Measurements from ENCODE around the gene IL2RA.
"Not testable (repeated sequence)": the region's sequence is repeated elsewhere in the genome, so short reads cannot be mapped to it uniquely, and the experiment has no call there.

IL2RA gene

DNA sequence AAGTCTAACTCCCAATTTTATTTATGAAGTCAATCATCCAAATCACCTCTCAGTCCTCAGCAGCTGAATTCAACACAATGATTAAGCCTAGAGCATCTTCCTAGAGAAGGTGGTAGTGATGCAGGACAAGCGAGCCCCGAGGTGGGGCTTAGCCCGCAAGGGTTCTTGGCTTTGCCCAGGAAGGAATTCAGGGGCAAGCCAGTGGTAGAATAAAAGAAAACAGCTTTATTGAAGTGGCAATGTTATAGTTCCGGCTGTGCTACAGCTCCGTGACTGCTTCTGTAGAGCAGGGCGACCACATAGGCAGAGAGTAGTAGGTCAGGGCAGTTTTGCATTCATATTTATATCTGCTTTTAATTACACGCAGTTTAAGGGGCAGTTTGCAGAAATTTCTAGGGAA is 18.1 kb downstream of the IL2RA start:
- no peaks in the 10 kb centered on the region for H3K36me3 ChIP-seq (ENCODE audit: insufficient read depth, low read length)
- TF ChIP-seq FOXP2 (optimal IDR thresholded peaks at IDR 0.05; ENCODE audit: control extremely low read depth, extremely low read length, insufficient read depth) (no peak), POLR2AphosphoS5 (IDR thresholded peaks at IDR 0.05; ENCODE audit: borderline replicate concordance, low read depth, low read length) (no peak), EZH2 (IDR thresholded peaks at IDR 0.05) (no peak)
- no peak for DNase-seq (ENCODE audit: low read depth, low spot score)
- H3K9ac ChIP-seq (ENCODE audit: insufficient read length) = no peak overlapping the region
- no peaks in the 10 kb centered on the region for H3K9me3 ChIP-seq (ENCODE audit: low read depth, low read length)
- H3K4me3 ChIP-seq = no peak overlapping the region
- H3K27ac ChIP-seq = no peak overlapping the region

DNA sequence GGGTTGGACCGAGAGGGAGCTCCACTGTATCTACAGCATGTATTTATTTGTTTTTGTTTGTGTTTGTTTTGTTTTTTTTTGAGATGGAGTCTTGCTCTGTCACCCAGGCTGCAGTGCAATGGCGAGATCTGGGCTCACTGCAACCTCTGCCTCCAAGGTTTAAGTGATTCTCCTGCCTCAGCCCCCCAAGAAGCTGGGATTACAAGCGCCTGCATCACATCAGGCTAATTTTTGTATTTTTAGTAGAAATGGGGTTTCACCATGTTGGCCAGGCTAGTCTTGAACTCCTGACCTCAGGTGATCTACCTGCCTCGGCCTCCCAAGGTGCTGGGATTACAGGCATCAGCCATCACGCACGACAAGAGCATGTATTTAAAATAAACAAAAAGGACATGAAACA is 18.8 kb downstream of the IL2RA start:
- not testable (repeated sequence) for H3K9ac ChIP-seq (ENCODE audit: insufficient read length); H3K9me3 ChIP-seq (ENCODE audit: low read depth, low read length); H3K27ac ChIP-seq; DNase-seq (ENCODE audit: low read depth, low spot score); H3K4me3 ChIP-seq; H3K36me3 ChIP-seq (ENCODE audit: insufficient read depth, low read length)

DNA sequence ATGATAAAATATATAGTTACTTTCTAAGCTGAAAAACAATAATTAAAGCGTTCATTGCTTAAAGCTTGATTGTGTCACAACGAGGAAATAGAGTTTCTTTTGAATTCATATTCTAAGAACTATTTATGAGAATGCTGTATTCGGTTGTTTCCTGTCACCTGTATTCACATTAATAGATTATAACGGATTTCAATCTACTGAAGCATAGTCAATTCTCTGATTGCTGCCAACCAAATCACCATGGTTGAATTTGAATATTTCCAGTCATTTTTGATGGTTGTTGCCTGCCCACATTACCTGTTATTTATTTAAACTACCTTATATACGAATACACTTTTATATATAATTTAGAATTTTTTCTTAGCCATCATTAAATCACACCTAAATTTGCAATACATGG is 22.0 kb downstream of the IL2RA start:
- Histone ChIP-seq H3K36me3 (ENCODE audit: insufficient read depth, low read length) (no peaks in the 10 kb centered on the region), H3K9ac (ENCODE audit: insufficient read length) (no peak overlapping the region), H3K27ac (no peak overlapping the region), H3K9me3 (ENCODE audit: low read depth, low read length) (no peaks in the 10 kb centered on the region), H3K4me3 (no peak overlapping the region)
- TF ChIP-seq POLR2AphosphoS5 (IDR thresholded peaks at IDR 0.05; ENCODE audit: borderline replicate concordance, low read depth, low read length) (no peak), EZH2 (IDR thresholded peaks at IDR 0.05) (no peak), FOXP2 (optimal IDR thresholded peaks at IDR 0.05; ENCODE audit: control extremely low read depth, extremely low read length, insufficient read depth) (no peak)
- no peak for DNase-seq (ENCODE audit: low read depth, low spot score)

DNA sequence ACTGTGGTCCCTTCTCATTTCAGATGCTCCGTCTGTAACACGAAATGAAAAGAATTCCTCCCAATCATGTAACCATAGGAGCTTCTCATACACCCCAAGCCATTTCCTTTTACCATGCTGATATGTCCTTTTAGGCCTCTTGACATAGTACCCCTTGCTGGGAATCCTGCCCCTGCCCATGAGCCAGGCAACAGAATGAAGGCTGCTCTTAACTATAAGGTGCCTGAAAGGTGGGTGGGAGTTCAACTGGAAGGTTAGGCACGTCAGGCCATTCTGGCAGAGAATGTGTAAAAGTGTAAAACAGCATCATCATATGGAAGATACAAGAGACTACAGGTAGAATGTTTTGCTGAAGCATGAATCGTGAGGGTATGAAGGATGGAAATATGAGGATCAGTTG is 22.5 kb downstream of the IL2RA start:
- H3K4me3 ChIP-seq = no peak overlapping the region
- no peaks in the 10 kb centered on the region for H3K9me3 ChIP-seq (ENCODE audit: low read depth, low read length)
- H3K36me3 ChIP-seq (ENCODE audit: insufficient read depth, low read length) = no peaks in the 10 kb centered on the region
- no peak for DNase-seq (ENCODE audit: low read depth, low spot score)
- no peak overlapping the region for H3K9ac ChIP-seq (ENCODE audit: insufficient read length)
- no peak overlapping the region for H3K27ac ChIP-seq
- TF ChIP-seq POLR2AphosphoS5 (IDR thresholded peaks at IDR 0.05; ENCODE audit: borderline replicate concordance, low read depth, low read length) (no peak), FOXP2 (optimal IDR thresholded peaks at IDR 0.05; ENCODE audit: control extremely low read depth, extremely low read length, insufficient read depth) (no peak), EZH2 (IDR thresholded peaks at IDR 0.05) (no peak)

DNA sequence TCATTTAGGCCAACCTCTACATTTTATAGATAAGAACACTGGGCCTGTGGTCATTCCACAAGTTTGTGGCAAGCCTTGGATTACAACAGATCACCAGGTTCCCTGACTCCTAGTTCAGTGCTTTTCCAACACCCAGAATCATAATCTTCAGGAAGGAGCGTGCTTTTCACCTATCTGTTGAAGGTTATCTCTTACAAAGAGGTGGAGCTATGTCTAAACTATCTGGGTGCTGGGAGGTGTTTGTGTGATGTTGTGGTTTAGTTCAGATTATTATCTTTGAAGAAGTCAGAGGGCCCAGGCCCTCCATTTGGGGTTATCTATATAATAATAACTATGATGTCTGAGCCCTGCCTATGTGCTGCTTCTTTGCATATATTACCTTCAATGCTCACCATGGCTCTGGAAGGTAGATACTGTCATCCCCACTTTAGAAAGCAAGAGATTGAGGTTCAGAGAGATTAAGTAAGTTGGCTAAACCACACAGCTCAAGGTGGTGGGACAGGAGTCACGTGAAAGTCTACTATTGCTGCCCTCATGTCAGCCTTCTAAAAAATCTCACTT is 24.0 kb downstream of the IL2RA start:
- TF ChIP-seq FOXP2 (optimal IDR thresholded peaks at IDR 0.05; ENCODE audit: control extremely low read depth, extremely low read length, insufficient read depth) (no peak), POLR2AphosphoS5 (IDR thresholded peaks at IDR 0.05; ENCODE audit: borderline replicate concordance, low read depth, low read length) (no peak), EZH2 (IDR thresholded peaks at IDR 0.05) (no peak)
- H3K9me3 ChIP-seq (ENCODE audit: low read depth, low read length) = no peaks in the 10 kb centered on the region
- H3K9ac ChIP-seq (ENCODE audit: insufficient read length) = no peak overlapping the region
- no peaks in the 10 kb centered on the region for H3K36me3 ChIP-seq (ENCODE audit: insufficient read depth, low read length)
- no peak for DNase-seq (ENCODE audit: low read depth, low spot score)
- H3K4me3 ChIP-seq = no peak overlapping the region
- no peak overlapping the region for H3K27ac ChIP-seq

DNA sequence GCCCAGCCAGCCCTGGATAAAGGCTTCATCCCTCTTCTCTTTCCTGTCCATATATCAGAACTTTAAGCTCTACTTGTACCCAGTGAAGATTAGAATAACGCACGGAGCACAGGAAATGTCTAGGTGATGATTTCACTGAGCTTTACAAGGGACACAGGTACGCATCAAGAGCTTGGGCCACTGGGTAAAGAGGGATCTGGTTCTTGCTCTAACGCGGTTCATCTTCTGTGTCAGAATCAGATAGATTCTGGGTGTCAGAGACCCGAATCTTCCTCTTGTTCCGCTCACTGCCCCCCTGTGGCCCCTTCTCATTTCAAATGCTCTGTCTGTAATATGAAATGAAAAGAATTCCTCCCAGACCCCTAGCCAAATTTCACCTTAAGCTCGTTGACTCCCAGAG is 24.7 kb downstream of the IL2RA start:
- Histone ChIP-seq H3K9me3 (ENCODE audit: low read depth, low read length) (no peaks in the 10 kb centered on the region), H3K27ac (no peak overlapping the region), H3K4me3 (no peak overlapping the region), H3K9ac (ENCODE audit: insufficient read length) (no peak overlapping the region), H3K36me3 (ENCODE audit: insufficient read depth, low read length) (no peaks in the 10 kb centered on the region)
- no peak for DNase-seq (ENCODE audit: low read depth, low spot score)
- TF ChIP-seq EZH2 (IDR thresholded peaks at IDR 0.05) = no peak
- TF ChIP-seq POLR2AphosphoS5 (IDR thresholded peaks at IDR 0.05; ENCODE audit: borderline replicate concordance, low read depth, low read length) = no peak
- TF ChIP-seq FOXP2 (optimal IDR thresholded peaks at IDR 0.05; ENCODE audit: control extremely low read depth, extremely low read length, insufficient read depth) = no peak

DNA sequence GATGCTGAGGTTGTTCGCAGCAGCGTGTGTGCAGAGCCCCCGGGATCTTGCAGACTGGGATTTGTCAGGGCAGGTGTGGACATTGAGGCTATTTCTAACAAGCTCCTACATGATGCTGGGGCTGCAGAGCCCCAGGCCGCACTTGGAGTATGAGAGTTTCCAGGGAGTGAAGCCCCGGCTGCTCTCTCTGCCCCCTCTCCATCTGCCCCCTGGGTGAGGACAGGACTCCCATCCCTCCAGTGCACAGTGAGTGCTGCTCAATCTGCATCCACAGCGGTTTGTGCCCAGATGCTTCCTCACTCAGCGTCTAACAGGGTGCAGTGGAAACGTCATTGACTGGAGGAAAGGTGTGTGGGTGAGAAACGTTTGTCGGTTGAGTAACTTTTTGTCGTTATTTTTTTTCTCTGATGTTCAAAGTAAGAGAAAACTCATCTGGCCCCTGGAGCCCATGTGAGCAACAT is 25.3 kb downstream of the IL2RA start:
- TF ChIP-seq EZH2 (IDR thresholded peaks at IDR 0.05) = no peak
- TF ChIP-seq POLR2AphosphoS5 (IDR thresholded peaks at IDR 0.05; ENCODE audit: borderline replicate concordance, low read depth, low read length) = no peak
- no peak for TF ChIP-seq FOXP2 (optimal IDR thresholded peaks at IDR 0.05; ENCODE audit: control extremely low read depth, extremely low read length, insufficient read depth)
- no peak overlapping the region for H3K27ac ChIP-seq
- no peaks in the 10 kb centered on the region for H3K36me3 ChIP-seq (ENCODE audit: insufficient read depth, low read length)
- H3K4me3 ChIP-seq = no peak overlapping the region
- H3K9me3 ChIP-seq (ENCODE audit: low read depth, low read length) = no peaks in the 10 kb centered on the region
- no peak overlapping the region for H3K9ac ChIP-seq (ENCODE audit: insufficient read length)
- no peak for DNase-seq (ENCODE audit: low read depth, low spot score)

DNA sequence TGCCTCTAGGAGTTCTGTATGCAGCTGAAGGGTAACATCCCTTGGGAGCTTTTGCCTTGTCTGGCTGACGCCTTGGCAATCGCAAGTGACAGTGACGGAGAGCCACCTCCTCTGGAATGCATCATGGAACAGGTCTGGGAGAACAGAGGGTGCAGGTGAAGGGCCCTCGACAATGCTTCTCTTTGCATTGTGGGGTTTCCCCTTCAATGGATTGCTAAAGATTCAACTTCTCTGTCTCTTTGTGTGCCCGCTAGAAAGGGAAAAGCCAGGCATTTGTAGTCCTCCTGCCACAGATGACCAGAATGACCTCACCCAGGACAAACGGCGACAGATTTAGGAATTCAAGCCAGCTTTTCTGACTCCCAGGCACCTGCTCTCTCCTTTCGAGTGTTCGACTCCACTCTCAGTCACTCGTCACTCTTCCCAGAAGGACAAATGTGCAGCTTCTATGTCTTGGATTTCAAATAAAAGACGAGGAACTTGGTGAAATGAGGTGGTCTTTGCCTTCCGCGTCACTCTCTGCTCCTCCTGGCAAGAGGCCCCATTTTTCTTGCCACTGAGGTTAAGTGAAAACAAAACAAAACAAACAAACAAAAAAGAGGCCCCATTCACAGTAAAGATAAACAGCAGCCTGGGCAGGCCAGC is 26.1 kb downstream of the IL2RA start:
- Histone ChIP-seq H3K4me3 (no peak overlapping the region), H3K9ac (ENCODE audit: insufficient read length) (no peak overlapping the region), H3K9me3 (ENCODE audit: low read depth, low read length) (no peaks in the 10 kb centered on the region), H3K27ac (no peak overlapping the region), H3K36me3 (ENCODE audit: insufficient read depth, low read length) (no peaks in the 10 kb centered on the region)
- TF ChIP-seq POLR2AphosphoS5 (IDR thresholded peaks at IDR 0.05; ENCODE audit: borderline replicate concordance, low read depth, low read length) (no peak), EZH2 (IDR thresholded peaks at IDR 0.05) (no peak), FOXP2 (optimal IDR thresholded peaks at IDR 0.05; ENCODE audit: control extremely low read depth, extremely low read length, insufficient read depth) (no peak)
- no peak for DNase-seq (ENCODE audit: low read depth, low spot score)
